ENCODE data around the gene GIT2.

GIT2 gene

GRCh38 chr12:109972821-109973220 is 23.3 kb downstream of the GIT2 start:
- no peak for DNase-seq

GRCh38 chr12:109968801-109969200 is 27.4 kb downstream of the GIT2 start:
- DNase-seq, result no peak

GRCh38 chr12:109968032-109968420 is 28.1 kb downstream of the GIT2 start:
- no peak for DNase-seq

- no peak for DNase-seq
These were observed 28.7 kb downstream of the GIT2 start for GRCh38 chr12:109967383-109968031.

GRCh38 chr12:109966546-109966945 is 29.6 kb downstream of the GIT2 start:
- DNase-seq, result no peak

- DNase-seq, result no peak
These were observed 32.3 kb downstream of the GIT2 start for GRCh38 chr12:109963743-109964429.

- DNase-seq, result no peak
These were observed 32.8 kb downstream of the GIT2 start for GRCh38 chr12:109963330-109963729.

GRCh38 chr12:109962398-109962797 is 33.8 kb downstream of the GIT2 start:
- no peak for DNase-seq

- DNase-seq, result no peak
These were observed 34.6 kb downstream of the GIT2 start for GRCh38 chr12:109961612-109962011.

GRCh38 chr12:109961201-109961600 is 35.0 kb downstream of the GIT2 start:
- DNase-seq, result no peak

- DNase-seq, result no peak
These were observed 36.6 kb downstream of the GIT2 start for GRCh38 chr12:109959411-109960093.

- DNase-seq, result no peak
These were observed 37.8 kb downstream of the GIT2 start for GRCh38 chr12:109958374-109958773.

- no peak for DNase-seq
These were observed 42.5 kb downstream of the GIT2 start for GRCh38 chr12:109953656-109954055.

GRCh38 chr12:109952873-109953272 is 43.3 kb downstream of the GIT2 start:
- DNase-seq, result no peak

GRCh38 chr12:109952160-109952858 is 43.9 kb downstream of the GIT2 start:
- DNase-seq, result no peak

GRCh38 chr12:109951751-109952150 is 44.4 kb downstream of the GIT2 start:
- DNase-seq, result no peak

- no peak for DNase-seq
These were observed 45.0 kb downstream of the GIT2 start for GRCh38 chr12:109951136-109951535.

- DNase-seq, result no peak
These were observed 45.5 kb downstream of the GIT2 start for GRCh38 chr12:109950625-109951024.

- DNase-seq, result no peak
These were observed 47.1 kb downstream of the GIT2 start for GRCh38 chr12:109949089-109949488.

GRCh38 chr12:109948368-109948767 is 47.8 kb downstream of the GIT2 start:
- DNase-seq, result no peak

GRCh38 chr12:109947521-109947920 is 48.6 kb downstream of the GIT2 start:
- DNase-seq, result no peak

- no peak for DNase-seq
These were observed 49.3 kb downstream of the GIT2 start for GRCh38 chr12:109946913-109947312.

- DNase-seq, result no peak
These were observed 49.7 kb downstream of the GIT2 start for GRCh38 chr12:109946505-109946904.

Measured in activated gamma-delta T cell treated with Interleukin-2 at 50 U/mL for 16 hours (primary cell).